DND-41 (cell line): ENCODE data around the gene DLG2.
A peak's percentile ranks its signal among the peaks of the same experiment; 100 is the strongest.

ENCODE experiments used
- ATAC-seq: fragments of 200-7000 bp; cut with Tn5 transposase; 3 replicates; pipeline ENCODE4 v1.9.1; 2021; ENCODE audit warnings: low read depth; ENCODE audit not compliant: insufficient read depth
- DNase-seq: peaks from one replicate; pipeline ENCODE4 v3.0.0-alpha.2; 2020
- H2AFZ ChIP-seq: 2 replicates; pipeline ENCODE4 v1.6.0; 2012; ENCODE audit warnings: low read depth, low read length
- H3K27ac ChIP-seq: 2 replicates; pipeline ENCODE4 v1.5.1; 2012; ENCODE audit warnings: low read length, inconsistent platforms
- H3K27me3 ChIP-seq: fragments of 200-600 bp; sonication (generic); 2 replicates; pipeline ENCODE4 v1.6.0; 2012; ENCODE audit warnings: low read length, mild to moderate bottlenecking, inconsistent platforms; ENCODE audit not compliant: insufficient read depth, poor library complexity
- H3K36me3 ChIP-seq: 2 replicates; pipeline ENCODE4 v1.5.1; 2012; ENCODE audit warnings: low read length, inconsistent platforms; ENCODE audit not compliant: insufficient read depth
- H3K4me1 ChIP-seq: 2 replicates; pipeline ENCODE4 v1.5.1; 2012; ENCODE audit warnings: mild to moderate bottlenecking, low read length; ENCODE audit not compliant: insufficient read depth
- H3K4me2 ChIP-seq: 2 replicates; pipeline ENCODE4 v1.6.0; 2012; ENCODE audit warnings: mild to moderate bottlenecking, moderate library complexity, low read length, inconsistent platforms; ENCODE audit not compliant: insufficient read depth
- H3K4me3 ChIP-seq, 2 experiments: fragments of 200-600 bp in 1 of 2; shearing (Covaris generic) in 1 of 2; 2 replicates each; pipeline ENCODE4 v1.5.1; 2012 to 2016; ENCODE audit warnings: inconsistent platforms in 2 of 2, low read length in 2 of 2, mild to moderate bottlenecking in 2 of 2, low read depth in 1 of 2, moderate library complexity in 1 of 2
- H3K79me2 ChIP-seq: 2 replicates; pipeline ENCODE4 v1.6.0; 2012; ENCODE audit warnings: low read length, inconsistent platforms; ENCODE audit not compliant: insufficient read depth
- H3K9ac ChIP-seq: 2 replicates; pipeline ENCODE4 v1.6.0; 2012; ENCODE audit warnings: low read depth, mild to moderate bottlenecking, inconsistent platforms, low read length, moderate library complexity
- H3K9me3 ChIP-seq: 2 replicates; pipeline ENCODE4 v1.5.1; 2012; ENCODE audit warnings: low read length, moderate library complexity, mild to moderate bottlenecking, inconsistent platforms; ENCODE audit not compliant: insufficient read depth, severe bottlenecking
- H4K20me1 ChIP-seq: 2 replicates; pipeline ENCODE4 v1.6.0; 2012; ENCODE audit warnings: low read length; ENCODE audit not compliant: insufficient read depth
- EZH2 ChIP-seq: IDR thresholded peaks from 3 replicates; pipeline ENCODE4 v1.6.1; 2012; ENCODE audit warnings: borderline replicate concordance, low read depth, mild to moderate bottlenecking, moderate library complexity, low read length, inconsistent platforms; ENCODE audit not compliant: severe bottlenecking
- TF ChIP-seq, protein P1 (sequence below): IDR thresholded peaks from 2 replicates; pipeline ENCODE4 v1.5.1; 2012; ENCODE audit warnings: borderline replicate concordance, low read length, moderate library complexity, mild to moderate bottlenecking; ENCODE audit not compliant: poor library complexity, severe bottlenecking; ENCODE audit errors: extremely low read depth

The DLG2 gene

DNA sequence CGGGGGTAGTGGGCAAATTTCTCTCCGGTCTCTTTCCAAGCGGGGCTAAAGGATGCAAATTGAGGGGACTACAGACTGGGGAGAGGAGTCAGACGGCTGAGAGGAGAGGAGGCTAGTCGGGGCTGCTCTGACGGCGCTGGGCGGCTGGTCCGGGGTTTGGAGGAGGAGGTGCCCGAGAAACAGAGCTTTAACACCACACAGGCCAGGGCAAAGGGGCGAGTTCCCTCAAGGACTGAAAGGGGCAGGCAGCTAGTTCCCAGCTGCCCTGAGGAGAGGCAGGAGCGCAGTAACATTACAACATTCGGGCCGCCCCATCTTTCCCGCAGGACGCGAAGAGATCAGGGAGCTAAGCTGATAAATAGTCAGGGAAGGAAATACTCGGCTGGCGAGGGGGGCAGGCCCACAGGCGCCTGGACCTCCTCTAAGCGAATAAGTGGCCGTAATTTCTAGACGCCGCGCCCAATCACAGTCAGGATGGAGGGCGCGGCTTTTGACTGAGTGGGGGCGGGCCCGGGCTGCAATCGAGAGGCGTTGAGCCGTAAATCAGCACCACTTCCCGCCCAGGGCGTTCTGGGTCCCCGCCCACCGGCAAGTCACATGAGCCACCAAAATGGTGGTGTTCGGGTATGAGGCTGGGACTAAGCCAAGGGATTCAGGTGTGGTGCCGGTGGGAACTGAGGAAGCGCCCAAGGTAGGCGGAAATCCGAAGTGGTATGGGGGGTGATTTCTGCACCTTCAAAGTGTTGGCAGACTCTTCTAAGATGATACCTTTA lies 1.0 kb upstream of the DLG2 start, which contains the start of gene TMEM126B:
Gene TMEM126B (plus strand): TSS at position 596 of the 773 bp plus-strand sequence. CDS start 15 bp downstream, at position 611.
- peak within 1 kb of the TSS; percentile 94 for H3K4me2 ChIP-seq
- no peaks in the 10 kb centered on the region for H4K20me1 ChIP-seq
- peak; percentile 99 for ATAC-seq
- H3K79me2 ChIP-seq: peaks cover 44% of the 10 kb centered on the region
- H3K4me1 ChIP-seq: peaks cover 38% of the 10 kb centered on the region
- peak within 1 kb of the TSS; percentile 63 to 81 for H3K4me3 ChIP-seq
- H3K27ac ChIP-seq: peak within 1 kb of the TSS; percentile 73
- DNase-seq: peak; percentile 97
- H3K27me3 ChIP-seq: no peaks in the 10 kb centered on the region
- H3K36me3 ChIP-seq: peaks cover 9% of the 10 kb centered on the region
- H3K9me3 ChIP-seq: no peaks in the 10 kb centered on the region
- TF ChIP-seq, protein P1, sequence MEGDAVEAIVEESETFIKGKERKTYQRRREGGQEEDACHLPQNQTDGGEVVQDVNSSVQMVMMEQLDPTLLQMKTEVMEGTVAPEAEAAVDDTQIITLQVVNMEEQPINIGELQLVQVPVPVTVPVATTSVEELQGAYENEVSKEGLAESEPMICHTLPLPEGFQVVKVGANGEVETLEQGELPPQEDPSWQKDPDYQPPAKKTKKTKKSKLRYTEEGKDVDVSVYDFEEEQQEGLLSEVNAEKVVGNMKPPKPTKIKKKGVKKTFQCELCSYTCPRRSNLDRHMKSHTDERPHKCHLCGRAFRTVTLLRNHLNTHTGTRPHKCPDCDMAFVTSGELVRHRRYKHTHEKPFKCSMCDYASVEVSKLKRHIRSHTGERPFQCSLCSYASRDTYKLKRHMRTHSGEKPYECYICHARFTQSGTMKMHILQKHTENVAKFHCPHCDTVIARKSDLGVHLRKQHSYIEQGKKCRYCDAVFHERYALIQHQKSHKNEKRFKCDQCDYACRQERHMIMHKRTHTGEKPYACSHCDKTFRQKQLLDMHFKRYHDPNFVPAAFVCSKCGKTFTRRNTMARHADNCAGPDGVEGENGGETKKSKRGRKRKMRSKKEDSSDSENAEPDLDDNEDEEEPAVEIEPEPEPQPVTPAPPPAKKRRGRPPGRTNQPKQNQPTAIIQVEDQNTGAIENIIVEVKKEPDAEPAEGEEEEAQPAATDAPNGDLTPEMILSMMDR: no peak
- no peak for TF ChIP-seq EZH2
- H2AFZ ChIP-seq: peak within 1 kb of the TSS; percentile 94
- H3K9ac ChIP-seq: peak within 1 kb of the TSS; percentile 64

DNA sequence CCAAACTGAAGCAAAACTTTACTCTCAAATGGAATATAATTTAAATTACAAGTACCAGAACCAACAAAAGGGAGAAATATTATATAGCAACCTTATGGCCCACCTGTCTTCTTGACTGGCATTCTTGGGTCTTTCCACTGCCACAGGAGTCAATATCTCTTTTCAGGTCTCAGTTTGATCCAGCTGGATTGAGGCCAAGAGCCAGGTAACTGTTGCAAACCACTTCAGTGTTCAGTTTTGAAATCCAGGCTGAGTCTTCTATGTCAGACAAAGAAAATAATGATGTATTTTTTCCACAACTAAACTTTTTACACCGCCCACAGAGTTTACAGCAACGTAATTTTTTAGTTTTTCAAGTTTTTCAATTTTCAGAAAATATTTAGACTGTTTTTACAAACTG lies 648 bp downstream of the DLG2 start:
- Histone ChIP-seq H3K4me2 (peak overlapping the region; percentile 19; the same call in 1 of the 2 replicates), H3K27ac (no peak overlapping the region), H3K36me3 (peaks cover 9% of the 10 kb centered on the region), H3K9ac (no peak overlapping the region), H3K9me3 (no peaks in the 10 kb centered on the region), H2AFZ (no peak overlapping the region), H3K4me3 (no peak overlapping the region), H3K27me3 (no peaks in the 10 kb centered on the region), H3K79me2 (peaks cover 35% of the 10 kb centered on the region), H3K4me1 (peaks cover 38% of the 10 kb centered on the region), H4K20me1 (no peaks in the 10 kb centered on the region)
- ATAC-seq (no peak), DNase-seq (no peak)
- TF ChIP-seq, protein P1: no peak
- no peak for TF ChIP-seq EZH2

DNA sequence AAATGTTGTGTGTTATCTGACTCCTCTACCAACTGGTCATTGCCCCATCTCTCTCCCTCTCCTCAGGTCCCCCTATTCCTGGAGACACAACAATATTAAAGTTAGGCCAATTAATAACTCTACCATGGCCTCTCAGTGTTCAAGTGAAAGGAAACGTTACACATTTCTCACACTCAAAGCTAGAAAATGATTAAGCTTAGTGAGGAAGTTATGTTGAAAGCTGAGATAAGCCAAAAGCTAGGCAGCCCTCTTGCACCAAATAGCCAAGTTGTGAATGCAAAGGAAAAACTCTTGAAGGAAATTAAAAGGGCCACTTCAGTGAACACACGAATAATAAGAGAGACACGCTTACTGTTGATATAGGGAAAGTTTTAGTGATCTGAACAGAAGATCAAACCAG lies 6.9 kb downstream of the DLG2 start:
- Histone ChIP-seq H3K4me2 (no peak overlapping the region), H3K9ac (no peak overlapping the region), H3K4me3 (no peak overlapping the region), H2AFZ (no peak overlapping the region), H3K36me3 (no peaks in the 10 kb centered on the region), H3K9me3 (no peaks in the 10 kb centered on the region), H3K27ac (no peak overlapping the region), H3K4me1 (no peaks in the 10 kb centered on the region), H4K20me1 (no peaks in the 10 kb centered on the region), H3K79me2 (no peaks in the 10 kb centered on the region), H3K27me3 (no peaks in the 10 kb centered on the region)
- TF ChIP-seq EZH2: no peak
- TF ChIP-seq, protein P1: no peak
- DNase-seq (no peak), ATAC-seq (no peak)
